Dendritic cell treated with granulocyte-macrophage colony-stimulating factor and Interleukin-4, amounts not matched to agents 40 ng/mL and 50 ng/mL, for 4 days (primary cell): Measurements from ENCODE around the gene S100A2.
"Not testable (repeated sequence)": the region's sequence is repeated elsewhere in the genome, so short reads cannot be mapped to it uniquely, and the experiment has no call there.

Experiments used
- H3K27ac Mint-ChIP-seq: one replicate; pipeline ENCODE4 v1.8.0; 2022; ENCODE audit warnings: mild to moderate bottlenecking, mixed read lengths
- H3K27me3 Mint-ChIP-seq: one replicate; pipeline ENCODE4 v1.8.0; 2022; ENCODE audit warnings: mild to moderate bottlenecking, mixed read lengths
- H3K36me3 Mint-ChIP-seq: one replicate; pipeline ENCODE4 v1.8.0; 2022; ENCODE audit warnings: low read depth, mixed read lengths
- H3K4me1 Mint-ChIP-seq: one replicate; pipeline ENCODE4 v1.8.0; 2022; ENCODE audit warnings: low read depth, mixed read lengths
- H3K4me3 Mint-ChIP-seq: one replicate; pipeline ENCODE4 v1.8.0; 2022; ENCODE audit warnings: mild to moderate bottlenecking, moderate library complexity, mixed read lengths
- H3K9me3 Mint-ChIP-seq: one replicate; pipeline ENCODE4 v1.8.0; 2022; ENCODE audit warnings: mixed read lengths
- intact Hi-C: fragments of 100-400 bp; cut with micrococcal nuclease; formaldehyde crosslinking; loops from one replicate; pipeline ENCODE4 v1.15.0; 2022

S100A2 gene

GRCh38 chr1:153532769-153533599, 32.7 kb downstream of the S100A2 start:
- Mint-ChIP-seq H3K27me3 (no peaks in the 10 kb centered on the region), H3K36me3 (peaks cover 46% of the 10 kb centered on the region), H3K27ac (peak overlapping the region; percentile 91), H3K9me3 (no peaks in the 10 kb centered on the region), H3K4me3 (peak overlapping the region; percentile 95), H3K4me1 (peaks cover 63% of the 10 kb centered on the region)
- intact Hi-C loops: loop anchor here (1.0 kb wide), 1 partner anchor 35 kb away; no protein-coding TSS in a partner anchor

- no peaks in the 10 kb centered on the region for H3K9me3 Mint-ChIP-seq
- intact Hi-C loops: no loop called here
- no peaks in the 10 kb centered on the region for H3K27me3 Mint-ChIP-seq
- peaks cover 54% of the 10 kb centered on the region for H3K36me3 Mint-ChIP-seq
- H3K27ac Mint-ChIP-seq: peak overlapping the region; percentile 91
- H3K4me1 Mint-ChIP-seq: peaks cover 63% of the 10 kb centered on the region
- H3K4me3 Mint-ChIP-seq: peak overlapping the region; percentile 95
These were observed 33.5 kb downstream of the S100A2 start for GRCh38 chr1:153532181-153532580.

GRCh38 chr1:153531638-153532037, 34.0 kb downstream of the S100A2 start:
- intact Hi-C loops: no loop called here
- Mint-ChIP-seq H3K4me1 (peaks cover 63% of the 10 kb centered on the region), H3K36me3 (peaks cover 56% of the 10 kb centered on the region), H3K9me3 (no peaks in the 10 kb centered on the region), H3K4me3 (no peak overlapping the region), H3K27me3 (no peaks in the 10 kb centered on the region), H3K27ac (no peak overlapping the region)

- Mint-ChIP-seq H3K36me3 (peaks cover 19% of the 10 kb centered on the region), H3K27ac (no peak overlapping the region), H3K27me3 (no peaks in the 10 kb centered on the region), H3K4me3 (no peak overlapping the region), H3K9me3 (no peaks in the 10 kb centered on the region), H3K4me1 (peaks cover 46% of the 10 kb centered on the region)
- intact Hi-C loops: no loop called here
These were observed 38.0 kb downstream of the S100A2 start for GRCh38 chr1:153527683-153528040.

- H3K36me3 Mint-ChIP-seq: peaks cover 19% of the 10 kb centered on the region
- no peak overlapping the region for H3K4me3 Mint-ChIP-seq
- intact Hi-C loops: no loop called here
- H3K27me3 Mint-ChIP-seq: no peaks in the 10 kb centered on the region
- H3K27ac Mint-ChIP-seq: peak overlapping the region; percentile 39
- no peaks in the 10 kb centered on the region for H3K9me3 Mint-ChIP-seq
- peaks cover 46% of the 10 kb centered on the region for H3K4me1 Mint-ChIP-seq
These were observed 38.5 kb downstream of the S100A2 start for GRCh38 chr1:153527023-153527682.

- Mint-ChIP-seq H3K36me3 (peaks cover 19% of the 10 kb centered on the region), H3K4me1 (peaks cover 45% of the 10 kb centered on the region), H3K9me3 (no peaks in the 10 kb centered on the region), H3K27ac (peak overlapping the region; percentile 9), H3K4me3 (no peak overlapping the region), H3K27me3 (no peaks in the 10 kb centered on the region)
- intact Hi-C loops: no loop called here
These were observed 39.5 kb downstream of the S100A2 start for GRCh38 chr1:153526132-153526543.

- no peak overlapping the region for H3K4me3 Mint-ChIP-seq
- no peaks in the 10 kb centered on the region for H3K9me3 Mint-ChIP-seq
- peaks cover 48% of the 10 kb centered on the region for H3K4me1 Mint-ChIP-seq
- peak overlapping the region; percentile 9 for H3K27ac Mint-ChIP-seq
- peaks cover 19% of the 10 kb centered on the region for H3K36me3 Mint-ChIP-seq
- H3K27me3 Mint-ChIP-seq: no peaks in the 10 kb centered on the region
- intact Hi-C loops: no loop called here
These were observed 40.4 kb downstream of the S100A2 start for GRCh38 chr1:153525088-153525728.

- H3K9me3 Mint-ChIP-seq, intact Hi-C loops, H3K4me3 Mint-ChIP-seq, H3K27ac Mint-ChIP-seq, H3K27me3 Mint-ChIP-seq, H3K36me3 Mint-ChIP-seq: not testable (repeated sequence)
- H3K4me1 Mint-ChIP-seq: peaks cover 55% of the 10 kb centered on the region
These were observed 43.1 kb downstream of the S100A2 start for GRCh38 chr1:153522353-153523048.

- H3K9me3 Mint-ChIP-seq, intact Hi-C loops, H3K36me3 Mint-ChIP-seq, H3K27me3 Mint-ChIP-seq, H3K4me3 Mint-ChIP-seq, H3K27ac Mint-ChIP-seq: not testable (repeated sequence)
- H3K4me1 Mint-ChIP-seq: peaks cover 49% of the 10 kb centered on the region
These were observed 43.8 kb downstream of the S100A2 start for GRCh38 chr1:153521808-153522207.

GRCh38 chr1:153520818-153521476, 44.7 kb downstream of the S100A2 start:
- Mint-ChIP-seq H3K9me3 (no peaks in the 10 kb centered on the region), H3K4me1 (peaks cover 49% of the 10 kb centered on the region), H3K27ac (no peak overlapping the region), H3K4me3 (no peak overlapping the region), H3K36me3 (no peaks in the 10 kb centered on the region), H3K27me3 (no peaks in the 10 kb centered on the region)
- intact Hi-C loops: no loop called here

GRCh38 chr1:153520137-153520691, 45.4 kb downstream of the S100A2 start:
- H3K36me3 Mint-ChIP-seq, H3K27ac Mint-ChIP-seq, intact Hi-C loops, H3K4me3 Mint-ChIP-seq, H3K27me3 Mint-ChIP-seq, H3K9me3 Mint-ChIP-seq: not testable (repeated sequence)
- peaks cover 50% of the 10 kb centered on the region for H3K4me1 Mint-ChIP-seq

- Mint-ChIP-seq H3K4me3 (no peak overlapping the region), H3K36me3 (no peaks in the 10 kb centered on the region), H3K27ac (no peak overlapping the region), H3K4me1 (peaks cover 58% of the 10 kb centered on the region), H3K27me3 (no peaks in the 10 kb centered on the region), H3K9me3 (no peaks in the 10 kb centered on the region)
- intact Hi-C loops: loop anchor here (10.0 kb wide), 1 partner anchor 226 kb away; no protein-coding TSS in a partner anchor
These were observed 46.4 kb downstream of the S100A2 start for GRCh38 chr1:153519242-153519641.
